A673 (cell line): Measurements from ENCODE around the gene IL17REL.

Experiments used
- EZH2 ChIP-seq: fragments of 200-600 bp; sonication (generic); IDR thresholded peaks from 2 replicates; pipeline ENCODE4 v1.6.1; 2017; ENCODE audit warnings: borderline replicate concordance, low read depth, mild to moderate bottlenecking, mixed read lengths, antibody characterized with exemption, low read length; ENCODE audit not compliant: poor library complexity, severe bottlenecking
- TF ChIP-seq, protein P1 (sequence below): fragments of 300-800, 200-600 bp; sonication (generic); conservative IDR thresholded peaks from 2 replicates; pipeline ENCODE4 v1.5.1; 2017; ENCODE audit warnings: low read depth, mild to moderate bottlenecking, antibody characterized with exemption, low read length, moderate library complexity, mixed read lengths

DNA sequence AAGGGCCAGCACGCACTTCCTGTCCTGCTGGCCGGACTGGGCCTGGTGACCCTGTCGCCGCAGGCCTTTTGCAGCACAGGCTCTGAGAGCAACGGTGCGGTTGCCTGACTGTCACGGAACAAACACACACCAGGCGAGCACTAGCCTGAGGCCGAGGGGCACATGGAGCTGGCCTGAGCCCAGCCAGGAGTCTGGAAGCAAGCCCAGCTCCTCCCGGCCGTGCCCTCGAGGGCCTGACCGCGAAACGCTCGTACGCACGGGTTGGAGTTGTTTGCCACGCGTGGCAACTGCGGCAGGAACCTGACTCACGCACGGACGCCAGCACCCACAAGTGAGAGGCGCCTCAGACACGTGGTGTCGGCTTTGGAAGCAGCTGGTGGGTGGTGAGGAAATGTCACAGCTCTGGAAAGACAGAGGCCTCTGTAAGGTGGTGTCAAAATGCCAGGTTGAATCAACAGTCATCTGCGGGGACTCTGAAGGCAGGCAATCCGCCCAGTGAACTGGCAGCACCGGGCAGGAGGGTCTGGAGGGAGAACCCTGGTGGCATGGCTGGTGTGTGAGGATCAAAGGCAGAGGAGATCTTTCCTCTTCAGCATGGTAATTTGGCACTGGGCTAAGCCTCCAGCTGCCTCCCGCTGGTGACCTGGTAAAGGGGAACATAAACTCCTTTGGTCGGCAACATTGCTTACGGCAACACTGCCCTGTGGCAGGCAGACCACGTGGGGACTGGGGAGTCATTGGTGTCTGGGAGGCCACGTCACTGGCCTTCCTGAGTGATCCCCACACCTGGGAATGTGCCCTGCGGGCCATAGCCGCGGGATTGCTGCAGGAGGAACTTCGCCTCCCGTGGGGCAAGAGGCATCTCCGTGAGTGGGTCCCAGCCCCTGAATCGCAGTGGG, 15.3 kb upstream of the IL17REL start:
- TF ChIP-seq, protein P1, sequence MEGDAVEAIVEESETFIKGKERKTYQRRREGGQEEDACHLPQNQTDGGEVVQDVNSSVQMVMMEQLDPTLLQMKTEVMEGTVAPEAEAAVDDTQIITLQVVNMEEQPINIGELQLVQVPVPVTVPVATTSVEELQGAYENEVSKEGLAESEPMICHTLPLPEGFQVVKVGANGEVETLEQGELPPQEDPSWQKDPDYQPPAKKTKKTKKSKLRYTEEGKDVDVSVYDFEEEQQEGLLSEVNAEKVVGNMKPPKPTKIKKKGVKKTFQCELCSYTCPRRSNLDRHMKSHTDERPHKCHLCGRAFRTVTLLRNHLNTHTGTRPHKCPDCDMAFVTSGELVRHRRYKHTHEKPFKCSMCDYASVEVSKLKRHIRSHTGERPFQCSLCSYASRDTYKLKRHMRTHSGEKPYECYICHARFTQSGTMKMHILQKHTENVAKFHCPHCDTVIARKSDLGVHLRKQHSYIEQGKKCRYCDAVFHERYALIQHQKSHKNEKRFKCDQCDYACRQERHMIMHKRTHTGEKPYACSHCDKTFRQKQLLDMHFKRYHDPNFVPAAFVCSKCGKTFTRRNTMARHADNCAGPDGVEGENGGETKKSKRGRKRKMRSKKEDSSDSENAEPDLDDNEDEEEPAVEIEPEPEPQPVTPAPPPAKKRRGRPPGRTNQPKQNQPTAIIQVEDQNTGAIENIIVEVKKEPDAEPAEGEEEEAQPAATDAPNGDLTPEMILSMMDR: no peak
- TF ChIP-seq EZH2: no peak
